GM13977 (cell line): Measurements from ENCODE around the gene BANK1.

ENCODE experiments used
- DNase-seq: peaks from one replicate; pipeline ENCODE4 v3.0.0; 2012; ENCODE audit warnings: low spot score
- CTCF ChIP-seq: IDR thresholded peaks from 2 replicates; pipeline ENCODE4 v1.5.1; 2012; ENCODE audit warnings: mild to moderate bottlenecking, control low read depth; ENCODE audit not compliant: insufficient read depth; ENCODE audit errors: extremely low read depth, missing control alignments
- in situ Hi-C: fragments of 300-500 bp; cut with MboI; formaldehyde crosslinking; loops from one replicate; pipeline ENCODE4 v1.12.0; 2022; ENCODE audit warnings: low sequenced_read_pairs, low pct_unique_long_range_greater_than_20kb, mixed read lengths, inconsistent platforms; ENCODE audit not compliant: unreplicated experiment

BANK1 gene

GRCh38 chr4:101850698-101851097 lies 60.2 kb downstream of the BANK1 start:
- no peak for TF ChIP-seq CTCF
- DNase-seq: no peak
- in situ Hi-C loops: no loop called here

- no peak for DNase-seq
- TF ChIP-seq CTCF: no peak
- in situ Hi-C loops: no loop called here
These were observed 61.1 kb downstream of the BANK1 start for GRCh38 chr4:101851672-101852071.

GRCh38 chr4:101853028-101853427 lies 62.5 kb downstream of the BANK1 start:
- no peak for TF ChIP-seq CTCF
- no peak for DNase-seq
- in situ Hi-C loops: no loop called here

GRCh38 chr4:101853691-101854090 lies 63.2 kb downstream of the BANK1 start:
- TF ChIP-seq CTCF: no peak
- in situ Hi-C loops: no loop called here
- no peak for DNase-seq

GRCh38 chr4:101855239-101855638 lies 64.7 kb downstream of the BANK1 start:
- no peak for TF ChIP-seq CTCF
- DNase-seq: no peak
- in situ Hi-C loops: no loop called here

- in situ Hi-C loops: no loop called here
- no peak for TF ChIP-seq CTCF
- no peak for DNase-seq
These were observed 65.6 kb downstream of the BANK1 start for GRCh38 chr4:101856149-101856548.

- no peak for TF ChIP-seq CTCF
- in situ Hi-C loops: no loop called here
- no peak for DNase-seq
These were observed 66.6 kb downstream of the BANK1 start for GRCh38 chr4:101857176-101857575.
